Activated CD8-positive, alpha-beta memory T cell treated with anti-CD3 and anti-CD28 coated beads for 4 hours (primary cell): ENCODE data around the gene EME2.

Experiments
- DNase-seq, 2 donors: peaks; one replicate each; pipeline ENCODE4 v3.0.0-alpha.2; 2020; ENCODE audit warnings: low read depth in 2 of 2

EME2 gene

DNA sequence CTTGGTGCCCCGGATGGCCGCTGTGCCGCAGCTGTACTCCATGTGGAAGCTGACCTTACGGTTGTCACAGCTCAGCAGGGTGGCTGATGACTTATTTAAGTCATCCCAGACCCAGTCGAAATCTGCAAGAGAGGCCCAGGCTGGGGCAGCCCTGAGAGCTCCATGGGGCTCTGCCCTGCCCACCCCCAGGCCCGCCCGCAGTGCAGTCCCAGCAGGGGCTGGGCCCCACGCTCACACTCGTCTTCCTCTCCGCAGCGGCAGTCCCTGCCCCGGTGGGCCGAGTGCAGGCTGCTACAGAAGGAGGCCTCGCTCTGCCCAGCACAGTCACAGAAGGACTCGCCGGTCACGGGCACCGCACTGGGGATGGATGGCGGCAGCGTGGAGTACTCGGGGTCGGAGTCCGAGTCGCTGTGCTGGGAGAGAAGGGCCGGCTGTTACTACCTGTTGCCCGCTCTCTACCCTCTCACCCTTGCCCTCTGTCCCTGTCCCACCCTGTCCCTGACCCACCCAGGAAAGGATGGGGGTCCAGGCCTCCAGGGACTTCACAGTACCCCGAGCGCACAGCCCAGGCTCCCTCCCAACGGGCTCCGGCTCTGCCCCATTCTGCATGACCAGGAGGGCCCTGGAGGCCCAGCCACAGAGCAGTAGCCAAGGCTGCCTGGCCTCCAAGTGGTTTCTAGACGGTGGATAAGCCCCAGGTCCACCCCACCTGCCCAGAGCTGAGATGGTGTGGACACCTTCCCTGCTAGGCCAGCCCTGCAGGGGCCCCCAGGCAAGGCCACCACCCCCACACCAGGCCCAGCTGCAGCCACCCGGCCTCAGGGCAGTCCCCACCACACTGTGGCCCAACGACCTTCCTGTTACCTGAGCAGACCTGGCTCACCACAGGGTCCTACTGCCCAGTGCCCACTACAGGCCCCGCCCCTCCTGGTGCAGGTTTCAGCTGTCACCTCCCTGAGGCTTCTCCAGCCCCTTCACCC, 5.9 kb downstream of the EME2 start:
- no peak for DNase-seq

DNA sequence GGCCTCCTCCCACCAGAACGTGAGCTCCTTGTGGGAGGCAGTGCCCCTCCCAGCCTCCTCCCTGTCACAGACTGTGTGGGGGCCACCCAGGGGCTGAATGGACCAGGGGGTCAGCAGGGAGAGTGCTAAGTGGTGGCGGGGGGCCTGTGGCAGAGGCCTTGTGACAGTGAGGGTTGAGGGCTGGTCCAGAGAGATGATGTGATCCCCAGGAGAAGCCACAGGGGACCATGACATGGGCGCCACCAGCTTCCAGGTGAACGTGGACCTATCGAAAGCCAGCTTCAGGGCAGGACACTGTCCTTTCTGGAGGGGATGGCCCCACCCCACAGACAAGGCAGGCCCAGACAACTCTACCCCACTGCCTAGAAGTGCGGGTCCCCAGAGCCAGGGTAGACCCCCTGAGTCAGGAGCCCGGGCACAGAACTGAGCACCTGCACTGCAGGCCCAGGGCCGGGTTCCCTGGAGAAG, 6.7 kb downstream of the EME2 start:
- no peak for DNase-seq

DNA sequence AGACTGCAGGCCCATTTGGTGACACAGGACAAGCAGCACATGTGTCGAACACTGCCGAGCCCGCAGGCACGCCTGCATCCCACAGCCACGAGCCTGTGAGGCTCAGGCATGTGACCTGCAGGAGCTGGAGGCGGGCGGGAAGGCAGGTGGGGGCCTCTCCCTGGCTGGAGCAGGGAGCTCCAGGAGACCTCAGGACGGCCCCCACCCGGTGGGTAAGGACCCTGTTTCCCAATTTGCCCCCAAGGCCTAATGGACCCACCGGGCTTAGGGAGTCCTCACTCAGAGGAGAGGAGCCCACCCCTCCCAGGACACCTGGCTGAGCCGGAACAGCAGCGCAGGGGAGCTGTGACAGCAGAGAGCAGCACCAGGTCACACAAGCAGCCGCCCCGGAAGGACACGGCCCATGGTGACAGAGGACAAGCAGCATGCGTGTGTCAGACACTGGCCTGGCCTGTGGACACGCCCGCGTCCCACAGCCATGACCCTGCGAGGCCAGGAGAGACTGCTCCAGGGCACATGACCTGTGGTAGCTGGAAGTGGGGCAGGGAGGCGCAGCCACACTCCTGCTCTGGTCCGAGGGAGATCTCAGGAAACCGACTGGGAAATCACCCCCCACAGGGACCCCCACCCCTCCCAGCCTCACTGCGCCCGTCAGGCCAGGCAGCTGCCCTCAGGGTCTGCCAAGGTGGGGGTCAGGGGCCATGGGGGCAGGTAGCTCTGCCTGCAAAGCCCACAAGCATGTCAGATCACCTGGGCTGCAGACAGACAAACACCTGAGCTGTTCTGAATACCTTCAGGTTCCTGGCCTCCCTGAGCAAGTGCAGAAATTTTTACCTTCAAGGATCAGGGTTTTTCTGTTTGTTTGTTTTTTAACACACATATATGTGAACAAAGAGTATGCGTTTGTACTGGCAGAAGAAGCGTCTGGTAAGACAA, 7.4 kb downstream of the EME2 start:
- DNase-seq: no peak

DNA sequence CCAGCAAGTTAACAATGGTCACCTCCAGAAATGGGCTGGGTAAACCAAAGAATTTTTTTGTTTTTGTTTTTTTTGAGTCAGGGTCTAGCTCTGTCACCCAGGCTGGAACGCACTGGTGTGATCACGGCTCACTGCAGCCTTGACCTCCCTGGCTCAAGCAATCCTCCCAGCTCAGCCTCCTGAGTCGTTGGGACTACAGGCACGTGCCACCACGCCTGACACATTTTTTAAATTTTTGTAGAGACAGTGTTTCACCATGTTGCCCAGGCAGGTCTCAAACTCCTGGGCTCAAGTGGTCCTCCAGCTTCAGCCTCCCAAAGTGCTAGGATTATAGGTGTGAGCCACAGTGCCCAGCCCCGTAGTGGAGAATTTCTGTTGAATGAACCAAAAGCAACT, 8.1 kb downstream of the EME2 start:
- no peak for DNase-seq

DNA sequence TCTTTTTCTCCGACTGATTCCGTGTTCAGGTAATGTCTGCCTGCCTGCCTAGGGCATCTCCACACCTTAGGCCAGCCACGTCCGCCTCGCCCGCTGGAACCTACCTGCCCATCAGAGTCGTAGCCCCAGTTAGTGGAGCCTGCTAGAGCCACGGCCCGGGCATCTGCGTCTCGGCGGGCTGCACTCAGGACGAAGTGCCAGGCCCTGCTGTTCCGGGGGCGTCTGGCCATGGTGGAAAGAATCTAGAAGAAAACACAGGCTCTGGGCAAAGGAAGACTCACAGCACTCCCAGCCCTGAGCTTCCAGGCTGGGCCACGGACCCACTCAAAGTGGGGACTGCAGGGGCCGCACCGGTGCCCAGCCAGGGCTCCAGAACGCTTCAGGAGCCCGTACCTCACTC, 8.6 kb downstream of the EME2 start:
- no peak for DNase-seq

DNA sequence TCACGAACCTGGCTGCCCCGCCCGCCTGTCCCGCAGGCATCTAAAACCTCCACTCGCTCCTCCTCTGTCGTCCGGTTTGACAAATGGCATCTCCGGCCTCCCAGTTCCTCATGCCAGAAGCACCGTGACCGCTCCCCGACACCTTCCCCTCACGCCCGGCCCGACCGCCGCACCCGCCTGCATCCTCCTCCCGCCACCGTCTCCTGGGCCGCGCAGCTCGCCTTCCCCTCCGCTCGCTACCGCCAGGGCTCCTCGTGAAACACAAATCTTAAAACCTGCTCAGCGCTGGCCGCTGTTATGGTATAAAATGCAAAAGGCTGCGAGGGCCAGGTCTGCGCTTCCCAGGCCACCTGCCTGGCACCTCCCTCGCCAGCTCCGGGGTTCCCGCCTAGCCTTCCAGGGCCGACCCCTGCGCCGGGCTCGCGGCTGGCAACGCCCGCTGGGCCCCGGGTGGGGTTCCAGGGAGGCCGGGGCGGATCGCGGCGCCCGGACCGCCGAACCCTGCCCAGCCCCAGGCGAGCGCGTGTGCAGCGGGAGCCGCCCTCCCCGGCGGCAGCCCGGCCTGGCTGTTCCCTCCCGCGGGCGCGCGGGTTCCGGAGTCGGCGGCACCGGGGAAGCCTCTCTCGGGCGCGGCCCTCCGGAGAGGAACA, 9.3 kb downstream of the EME2 start:
- DNase-seq: no peak

DNA sequence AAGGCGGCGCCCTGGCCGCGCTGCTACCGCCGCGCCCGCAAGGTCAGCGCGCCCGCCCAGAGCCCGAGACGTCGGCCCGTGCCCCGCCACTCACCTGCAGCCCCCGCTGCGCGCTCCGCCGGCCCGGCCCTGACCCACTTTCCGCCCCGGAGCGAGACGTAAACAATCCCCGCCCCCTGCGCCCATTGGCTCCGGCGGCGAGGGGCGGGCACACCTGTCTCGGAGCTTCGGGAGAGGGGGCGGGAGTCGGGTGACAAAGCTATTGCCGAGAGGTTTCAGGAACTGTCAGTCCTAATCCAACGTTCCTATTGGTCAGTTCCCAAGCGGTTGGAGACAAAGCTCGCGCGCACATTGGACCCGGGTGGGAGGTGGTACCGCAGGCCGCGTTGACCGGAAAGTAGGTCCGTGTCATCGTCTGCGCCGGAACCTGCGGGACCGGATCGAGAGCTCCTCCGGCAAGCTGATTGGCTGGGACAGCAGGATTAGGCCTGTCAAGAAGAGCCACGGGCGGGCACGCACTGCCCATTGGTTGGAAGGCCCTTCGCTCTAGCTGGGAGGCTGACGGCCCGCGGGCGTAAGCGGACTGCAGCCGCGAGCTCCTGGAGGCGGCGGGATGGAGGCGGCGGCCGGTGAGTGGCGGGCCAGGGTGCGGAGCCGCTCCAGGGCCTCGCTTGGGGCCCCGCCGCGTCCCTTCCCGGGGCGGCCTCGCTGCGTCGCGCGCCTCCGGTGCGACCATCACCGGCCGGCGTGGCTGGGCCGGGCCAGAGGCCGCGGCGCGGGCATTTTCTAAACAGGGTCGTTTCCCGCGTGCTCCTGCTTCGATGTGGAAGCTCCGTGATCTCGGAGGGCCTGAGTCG, 10.0 kb downstream of the EME2 start, which contains the start of the genes NUBP2 and SPSB3:
Gene NUBP2, plus strand, starts transcription at position 553 of the 857 bp plus-strand sequence. Its CDS starts 61 bp downstream, at position 614.
Gene SPSB3, minus strand, starts transcription at position 164 of the 857 bp plus-strand sequence. CDS start 1,088 bp downstream, outside the sequence.
- DNase-seq: peak; percentile 91 to 97

DNA sequence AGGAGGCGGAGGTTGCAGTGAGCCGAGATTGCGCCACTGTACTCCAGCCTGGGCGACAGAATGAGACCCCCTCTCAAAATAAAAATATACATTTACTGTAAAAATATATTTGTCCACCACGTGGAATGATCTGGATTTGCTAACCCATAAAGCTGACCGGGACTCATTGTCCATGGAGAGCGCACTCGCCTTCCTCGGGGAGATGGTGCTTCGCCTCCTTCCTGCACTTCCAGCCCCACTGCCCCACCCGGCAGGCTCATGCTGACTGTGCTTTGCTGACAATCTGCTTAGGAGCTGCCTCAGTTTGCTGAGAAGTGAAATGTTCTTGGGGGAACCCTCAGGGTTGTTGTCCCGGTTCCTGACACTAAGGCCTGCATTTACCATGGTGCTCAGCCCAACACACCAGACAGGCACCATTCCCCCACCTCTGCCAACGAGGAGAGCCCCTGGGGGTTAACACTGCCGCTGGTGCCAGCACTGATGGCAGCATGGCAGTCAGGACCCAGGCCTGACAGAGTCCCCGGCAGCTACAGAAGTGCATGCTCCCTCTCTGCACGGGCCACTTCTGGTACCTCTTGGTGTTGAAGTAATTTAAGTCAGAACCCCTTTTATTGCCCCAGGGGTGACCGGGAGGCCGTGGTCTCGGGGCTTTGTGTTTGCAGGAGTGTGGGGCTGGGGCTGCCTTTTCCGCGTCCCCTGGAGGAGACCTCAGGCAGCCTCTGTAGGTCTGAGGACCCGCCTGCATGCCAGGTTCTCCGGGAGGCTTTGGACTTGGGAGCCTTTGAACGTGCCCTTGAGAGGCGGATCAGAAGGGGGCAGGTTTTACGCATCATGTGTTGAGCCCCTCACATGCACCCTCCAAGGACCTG, 12.6 kb downstream of the EME2 start:
- no peak for DNase-seq

DNA sequence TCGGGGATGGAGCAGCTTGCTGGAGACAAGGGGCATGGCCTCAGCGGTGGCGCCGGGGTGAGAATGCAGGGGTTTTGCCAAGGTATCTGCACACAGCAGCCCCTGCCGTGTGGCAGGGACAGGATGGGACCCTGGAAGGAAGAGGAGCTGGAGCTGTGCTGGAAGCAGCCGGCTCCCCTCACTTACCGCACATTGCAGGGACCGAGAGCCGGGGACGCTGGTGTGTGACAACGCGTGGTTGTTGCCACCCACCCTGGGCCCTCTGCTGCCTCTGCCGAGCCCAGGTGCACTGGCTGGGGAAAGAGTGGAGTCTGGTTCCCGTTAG, 13.2 kb downstream of the EME2 start:
- DNase-seq: no peak

DNA sequence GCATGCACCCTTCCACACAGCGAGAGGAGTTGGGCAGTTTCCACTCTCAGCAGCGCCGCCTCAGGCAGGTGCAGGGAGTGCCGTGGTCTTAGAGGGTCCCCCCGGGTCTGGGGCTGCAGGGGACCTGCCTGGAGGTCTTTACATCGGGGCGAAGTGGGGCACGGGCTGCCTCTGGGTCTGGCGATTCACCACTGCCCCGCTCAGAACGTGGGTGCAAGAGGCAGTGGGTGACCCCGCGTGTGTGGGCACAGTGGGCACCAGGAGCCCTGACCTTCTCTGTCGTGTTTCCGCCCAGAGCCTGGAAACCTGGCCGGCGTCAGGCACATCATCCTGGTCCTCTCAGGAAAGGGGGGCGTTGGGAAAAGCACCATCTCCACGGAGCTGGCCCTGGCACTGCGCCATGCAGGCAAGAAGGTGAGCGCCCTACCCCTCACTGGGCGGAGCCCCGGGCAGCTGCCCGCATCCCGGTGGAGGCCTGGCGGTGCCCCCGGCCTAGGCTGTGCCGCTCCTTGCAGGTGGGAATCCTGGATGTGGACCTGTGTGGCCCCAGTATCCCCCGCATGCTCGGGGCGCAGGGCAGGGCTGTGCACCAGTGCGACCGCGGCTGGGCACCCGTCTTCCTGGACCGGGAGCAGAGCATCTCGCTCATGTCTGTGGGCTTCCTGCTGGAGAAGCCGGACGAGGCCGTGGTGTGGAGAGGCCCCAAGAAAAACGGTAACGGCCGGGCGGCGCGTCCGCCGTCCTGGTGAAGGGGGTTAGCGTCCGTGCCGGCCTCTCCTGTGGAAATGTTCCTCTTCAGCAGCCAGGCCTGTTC, 13.8 kb downstream of the EME2 start:
- DNase-seq: no peak

DNA sequence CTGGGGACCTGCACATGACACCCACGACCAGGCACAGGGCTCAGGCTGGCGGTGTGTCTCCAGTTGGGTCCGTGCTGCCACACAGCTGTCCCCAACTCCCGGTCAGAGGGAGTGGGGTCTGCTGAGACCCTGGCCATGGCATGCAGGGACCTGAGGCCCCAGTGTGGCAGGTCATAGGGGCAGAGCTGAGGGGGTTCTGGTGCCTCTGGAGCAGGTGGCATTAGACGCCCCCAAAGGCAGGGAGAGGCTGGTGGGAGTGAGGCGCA, 14.4 kb downstream of the EME2 start:
- DNase-seq: no peak

DNA sequence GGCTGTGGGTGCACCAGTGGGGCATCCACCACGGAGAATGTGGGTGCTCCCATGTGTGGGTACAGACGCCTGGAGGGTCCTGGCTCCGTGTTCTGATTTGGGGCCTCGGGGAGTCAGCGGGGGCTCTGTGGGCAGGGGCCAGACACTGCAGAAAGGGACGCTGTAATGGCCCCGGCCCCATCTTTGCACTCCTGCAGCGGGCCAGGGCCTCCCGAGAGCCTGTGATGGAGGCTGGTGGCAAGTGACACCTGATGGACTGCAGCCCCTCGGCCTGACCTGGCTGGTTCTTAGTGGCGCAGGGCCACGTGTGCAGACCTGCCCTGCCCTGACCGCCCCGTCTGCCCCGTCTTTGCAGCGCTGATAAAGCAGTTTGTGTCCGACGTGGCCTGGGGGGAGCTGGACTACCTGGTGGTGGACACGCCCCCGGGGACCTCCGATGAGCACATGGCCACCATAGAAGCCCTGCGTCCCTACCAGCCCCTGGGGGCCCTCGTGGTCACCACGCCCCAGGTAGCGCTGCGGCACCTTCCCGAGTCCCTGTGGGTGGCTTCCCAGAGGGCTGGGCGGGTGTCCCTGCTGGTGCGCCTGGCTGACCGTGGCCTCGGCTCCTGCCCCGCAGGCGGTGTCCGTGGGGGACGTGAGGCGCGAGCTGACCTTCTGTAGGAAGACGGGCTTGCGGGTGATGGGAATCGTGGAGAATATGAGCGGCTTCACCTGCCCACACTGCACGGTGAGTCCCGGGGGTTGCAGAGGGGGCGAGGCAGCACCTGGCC, 14.9 kb downstream of the EME2 start:
- DNase-seq: no peak

DNA sequence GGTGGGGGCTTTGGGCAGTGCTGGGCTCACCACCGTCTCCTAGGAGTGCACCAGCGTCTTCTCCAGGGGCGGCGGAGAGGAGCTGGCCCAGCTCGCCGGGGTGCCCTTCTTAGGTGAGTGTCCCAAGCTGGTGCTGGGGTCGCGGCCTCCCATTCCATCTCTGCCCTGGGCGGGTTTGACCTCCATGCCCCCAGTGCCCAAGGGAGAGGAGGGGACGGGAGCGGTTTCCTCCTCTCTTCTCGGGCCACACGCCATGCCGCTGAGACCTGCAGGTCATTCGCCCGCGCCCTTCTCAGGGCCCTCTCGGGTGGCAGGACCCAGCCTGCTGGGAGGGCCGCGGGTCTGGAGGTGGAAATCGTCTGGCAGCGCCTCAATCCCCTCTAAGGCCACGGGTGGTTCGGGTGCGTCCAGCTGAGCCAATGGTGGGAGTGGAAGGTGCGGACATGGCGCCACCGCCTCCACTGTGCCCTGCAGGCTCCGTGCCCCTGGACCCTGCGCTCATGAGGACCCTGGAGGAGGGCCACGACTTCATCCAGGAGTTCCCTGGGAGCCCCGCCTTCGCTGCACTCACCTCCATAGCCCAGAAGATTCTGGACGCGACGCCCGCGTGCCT, 15.6 kb downstream of the EME2 start:
- DNase-seq: no peak

DNA sequence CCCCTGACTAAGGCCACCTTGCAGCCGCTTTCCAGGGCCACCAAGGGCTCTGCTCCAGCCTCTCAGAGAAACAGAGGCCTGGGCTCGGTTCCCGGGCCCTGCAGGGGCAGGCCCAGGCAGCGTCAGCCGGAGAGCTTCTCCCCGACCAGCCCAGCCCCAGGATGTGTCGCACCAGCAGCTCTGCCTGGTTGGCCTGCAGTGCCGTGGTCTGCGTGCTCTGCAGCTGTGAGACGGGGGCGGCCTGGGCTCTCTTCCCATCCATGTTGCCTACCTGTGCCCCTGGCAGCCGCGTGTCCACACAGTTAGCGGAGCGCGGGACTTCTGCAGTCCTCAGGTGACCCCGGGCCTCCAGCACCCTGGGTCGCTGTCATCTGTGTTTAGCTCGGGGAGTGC, 16.1 kb downstream of the EME2 start:
- no peak for DNase-seq

DNA sequence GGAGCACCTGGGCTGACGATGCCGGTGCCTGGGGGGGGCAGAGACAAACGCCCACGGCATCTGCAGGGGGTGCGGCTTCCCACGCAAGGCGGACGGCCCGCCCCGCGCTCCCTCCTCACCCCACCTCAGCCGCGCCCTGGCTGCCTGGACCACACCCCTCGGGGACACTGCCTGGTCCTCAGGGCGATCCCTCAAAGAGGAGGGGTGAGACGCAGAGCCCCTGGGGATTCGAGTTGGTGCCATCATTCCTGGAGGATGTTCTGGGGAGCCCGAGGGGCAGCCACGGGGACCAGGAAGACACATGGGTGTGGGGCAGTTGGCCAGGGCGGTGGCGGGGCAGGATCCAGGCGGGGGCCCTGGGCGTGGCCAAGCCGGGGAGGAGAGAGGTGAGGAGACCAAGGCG, 17.0 kb downstream of the EME2 start:
- no peak for DNase-seq

DNA sequence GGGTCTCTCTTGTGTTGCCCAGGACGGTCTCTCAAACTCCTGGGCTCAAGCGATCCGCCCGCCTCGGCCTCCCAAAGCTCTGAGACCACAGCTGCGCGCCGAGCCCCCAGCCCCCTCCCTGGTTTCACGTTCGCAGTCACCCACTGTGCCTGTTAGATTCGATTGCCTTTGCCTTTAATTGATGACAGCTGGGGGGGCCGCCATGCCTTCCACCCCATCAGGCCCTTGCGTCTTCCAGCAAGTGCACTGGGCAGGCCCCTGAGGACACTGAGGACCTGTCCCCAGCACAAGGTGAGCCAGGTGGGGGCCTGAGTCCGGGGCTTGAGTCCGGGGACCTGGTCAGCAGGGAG, 17.6 kb downstream of the EME2 start:
- DNase-seq: no peak

DNA sequence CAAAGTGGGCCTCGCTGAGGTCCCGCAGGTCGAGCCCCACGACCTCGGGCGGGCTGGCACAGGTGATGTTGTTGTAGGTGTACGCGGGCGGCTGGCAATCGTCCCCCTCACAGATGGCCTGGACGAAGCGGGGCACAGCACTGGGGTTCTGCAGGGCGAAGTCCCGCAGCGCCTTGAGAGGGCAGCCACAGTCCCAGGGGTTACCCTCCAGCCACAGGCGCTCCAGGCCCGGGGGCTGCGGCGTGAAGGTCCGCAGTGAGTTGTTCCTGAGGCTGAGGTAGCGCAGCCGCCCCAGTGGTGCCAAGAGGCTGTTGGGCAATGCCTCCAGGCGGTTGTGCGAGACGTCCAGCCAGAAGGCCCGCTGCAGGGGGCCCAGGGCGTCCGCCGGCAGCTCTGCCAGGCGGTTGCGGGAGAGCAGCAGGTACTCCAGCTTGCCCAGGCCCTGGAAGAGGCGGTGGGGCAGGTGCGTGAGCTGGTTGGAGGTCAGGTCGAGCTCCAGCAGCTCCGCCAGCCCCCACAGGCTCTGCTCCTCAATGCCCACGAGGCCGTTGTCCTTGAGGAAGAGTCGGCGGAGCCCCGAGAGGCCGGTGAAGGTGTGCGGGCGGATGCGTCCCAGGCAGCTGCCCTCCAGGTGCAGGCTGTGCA, 18.1 kb downstream of the EME2 start:
- DNase-seq: no peak
